NCI-H2196 treated with DMSO at 0.1 percent for 48 hours (cell line): ENCODE measurements around the gene KCNH8.

Experiments used
- DNase-seq: peaks from one replicate; lab custom pipeline; 2025; ENCODE audit not compliant: unreplicated experiment; lab: John Stamatoyannopoulos, UW

Gene KCNH8

DNA sequence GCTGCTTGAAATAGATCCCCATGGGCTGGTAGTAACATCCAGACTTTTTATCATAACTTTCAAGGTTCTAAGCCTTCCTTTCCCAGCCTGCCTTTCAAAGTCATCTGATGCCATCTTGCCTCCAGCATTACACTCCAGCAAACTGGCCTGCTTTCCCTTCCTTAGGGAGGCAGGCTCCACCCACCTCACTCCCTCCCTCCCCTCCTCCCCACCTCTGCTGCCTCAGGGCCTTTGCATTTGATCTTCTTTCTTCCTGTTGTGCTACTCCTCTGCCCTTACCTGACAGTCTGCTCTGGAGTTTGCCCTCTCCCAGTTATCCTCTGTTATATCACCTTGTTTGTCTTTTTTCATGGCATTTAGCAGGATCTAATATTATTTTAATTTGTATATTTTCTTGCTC lies 319.5 kb downstream of the KCNH8 start:
- DNase-seq, result no peak

- no peak for DNase-seq
Measured at GRCh38 chr3:19471138-19471537, 322.8 kb downstream of the KCNH8 start.

DNA sequence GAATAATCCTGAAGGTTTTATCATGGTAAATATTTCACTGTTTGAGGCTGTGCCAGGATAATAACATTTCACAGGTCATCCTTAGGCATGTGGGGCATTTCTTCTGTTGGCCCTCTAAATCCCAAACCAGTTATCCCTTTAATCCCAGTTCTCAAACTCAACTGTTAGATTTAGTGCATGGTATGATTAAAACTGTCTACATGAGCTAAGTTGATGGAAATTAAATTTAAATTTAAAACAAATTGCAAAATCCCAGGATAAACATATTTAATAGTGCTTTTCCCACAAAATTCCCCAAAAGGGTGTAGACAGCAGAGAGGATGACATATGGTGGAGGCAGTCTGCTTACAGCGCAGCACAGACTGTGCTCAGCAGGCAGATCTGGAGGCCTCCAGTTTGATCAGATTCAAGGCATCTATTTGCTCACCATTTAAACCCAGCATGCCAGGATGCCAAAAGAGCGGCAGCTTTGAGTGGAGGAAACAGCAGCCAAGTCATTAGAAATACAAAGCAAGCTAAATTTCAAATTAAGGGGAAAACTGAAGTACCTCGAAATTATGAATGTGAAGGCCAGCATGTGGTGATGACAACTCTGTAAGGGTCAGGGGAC lies 325.8 kb downstream of the KCNH8 start:
- no peak for DNase-seq

GRCh38 chr3:19476281-19476680 lies 328.0 kb downstream of the KCNH8 start:
- no peak for DNase-seq

DNA sequence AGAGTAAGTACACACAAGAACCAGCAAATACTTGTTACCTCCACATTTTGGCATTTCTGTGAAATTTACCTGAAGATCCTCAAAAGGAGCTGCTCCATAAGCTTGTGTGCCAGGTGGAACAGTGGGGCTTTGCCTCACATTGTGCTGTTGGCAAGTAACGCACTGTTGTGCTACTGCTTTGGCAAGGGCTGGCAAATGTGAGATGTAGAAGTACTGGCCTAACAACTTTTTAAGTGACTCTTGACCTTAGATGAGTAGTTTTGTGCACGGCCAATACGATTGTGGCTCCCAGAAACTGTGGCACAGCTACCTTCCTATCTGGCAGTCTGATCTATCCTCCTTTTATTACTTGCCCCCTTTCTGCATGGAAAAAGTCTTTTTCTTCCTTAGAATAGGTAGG lies 337.0 kb downstream of the KCNH8 start:
- DNase-seq, result no peak

GRCh38 chr3:19487386-19487785 lies 339.1 kb downstream of the KCNH8 start:
- no peak for DNase-seq

GRCh38 chr3:19488939-19489338 lies 340.6 kb downstream of the KCNH8 start:
- no peak for DNase-seq

- DNase-seq, result no peak
Measured at GRCh38 chr3:19489936-19490335, 341.6 kb downstream of the KCNH8 start.

- no peak for DNase-seq
Measured at GRCh38 chr3:19506171-19506570, 357.9 kb downstream of the KCNH8 start.

- DNase-seq, result no peak
Measured at GRCh38 chr3:19522305-19522704, 374.0 kb downstream of the KCNH8 start.

- no peak for DNase-seq
Measured at GRCh38 chr3:19526071-19526470, 377.8 kb downstream of the KCNH8 start.

DNA sequence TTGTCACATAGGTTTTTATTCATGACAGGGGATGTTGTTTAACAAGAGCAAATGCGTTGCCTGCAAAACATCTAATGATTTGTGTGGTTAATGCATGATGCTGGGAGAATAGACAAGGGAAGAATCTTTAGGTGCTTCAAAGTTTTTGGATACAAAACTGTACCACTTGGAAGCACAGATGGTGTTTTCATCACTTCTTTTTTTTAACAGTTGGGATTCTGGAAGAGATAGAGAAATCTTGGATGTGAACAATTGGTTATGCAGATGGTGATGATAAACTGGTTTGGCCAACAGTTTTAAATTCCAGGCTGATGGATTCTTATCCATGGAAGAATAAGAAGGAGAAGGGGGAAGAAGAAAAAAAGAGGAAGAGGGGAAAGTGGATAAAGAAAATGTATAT lies 379.4 kb downstream of the KCNH8 start:
- no peak for DNase-seq

- DNase-seq, result no peak
Measured at GRCh38 chr3:19531426-19531825, 383.1 kb downstream of the KCNH8 start.

DNA sequence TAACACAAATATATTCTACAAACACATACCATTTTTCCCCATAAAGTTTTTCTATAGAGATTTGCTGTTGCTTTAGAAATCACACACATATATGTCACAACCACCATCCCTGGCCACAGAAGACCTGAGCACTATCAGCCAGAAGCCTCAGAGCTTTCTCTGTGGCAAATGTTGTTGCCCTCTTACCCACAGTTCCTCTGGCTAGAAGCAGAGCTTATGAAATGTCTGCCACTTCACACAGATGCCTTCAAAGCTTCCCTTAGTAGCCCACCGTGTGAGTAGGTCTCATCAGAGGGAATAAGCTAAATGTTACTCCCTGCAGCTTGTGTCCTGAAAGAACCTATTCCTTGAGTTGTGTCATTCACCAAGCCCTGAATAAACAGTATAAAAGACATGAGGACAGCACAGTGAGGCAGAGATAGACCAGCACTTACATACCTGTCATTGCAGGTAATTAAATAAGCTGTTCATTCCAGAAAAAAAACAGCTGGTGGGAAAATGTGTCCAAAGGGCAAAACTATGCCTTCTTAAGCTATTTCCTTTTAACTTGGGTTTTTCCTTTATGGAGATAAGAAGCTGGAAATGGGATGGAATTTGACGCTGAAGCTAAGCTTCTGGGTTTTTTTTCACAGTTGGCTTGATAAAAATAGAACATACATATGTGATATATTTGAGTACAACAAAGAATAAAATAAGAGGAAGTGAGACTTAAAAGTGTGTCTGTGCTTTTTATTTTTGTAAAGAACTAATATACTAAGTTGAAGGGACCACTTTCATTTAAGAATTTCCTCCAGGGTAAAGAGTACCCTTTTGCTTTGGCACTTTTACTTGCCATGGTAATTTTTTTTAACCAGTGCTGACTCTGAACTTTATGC lies 391.4 kb downstream of the KCNH8 start:
- DNase-seq, result no peak

DNA sequence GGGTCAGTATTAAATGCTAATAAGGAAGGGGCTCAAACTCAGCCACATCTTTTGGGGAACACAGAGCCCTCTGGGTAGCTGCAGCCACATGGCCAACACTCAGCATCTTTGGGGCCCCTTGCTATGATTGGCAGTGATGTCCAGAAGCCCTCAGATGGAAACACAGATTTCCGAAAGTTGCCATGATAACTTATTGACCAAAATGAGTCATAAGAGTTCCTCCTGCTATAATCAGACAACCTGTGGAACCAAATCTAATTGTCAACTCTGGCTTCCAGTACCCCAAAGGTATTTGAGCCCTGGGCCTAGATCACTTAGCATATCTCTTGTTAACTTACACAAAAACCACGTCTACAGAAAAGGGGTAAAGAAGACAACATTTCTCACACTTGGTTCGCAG lies 392.2 kb downstream of the KCNH8 start:
- DNase-seq, result no peak

DNA sequence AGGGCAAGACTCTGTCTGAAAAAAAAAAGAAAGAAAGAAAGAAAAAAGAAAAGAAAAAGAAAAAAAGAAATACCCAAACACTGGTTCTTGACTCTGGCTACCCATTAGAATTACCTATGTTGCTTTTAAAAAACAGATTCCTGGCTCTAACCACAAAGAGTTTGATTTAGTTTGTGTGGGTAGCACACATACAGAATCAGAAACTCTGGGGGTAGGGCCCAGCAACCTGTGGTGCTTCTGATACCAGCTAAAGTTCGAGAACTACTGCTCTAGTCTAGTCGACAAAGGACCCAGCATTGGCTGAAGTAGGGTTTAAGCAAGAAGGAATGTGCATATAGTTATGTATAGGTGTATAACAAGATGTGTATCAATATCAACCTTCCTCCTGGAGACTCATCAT lies 393.0 kb downstream of the KCNH8 start:
- DNase-seq, result no peak

- DNase-seq, result no peak
Measured at GRCh38 chr3:19543212-19543841, 395.0 kb downstream of the KCNH8 start.

DNA sequence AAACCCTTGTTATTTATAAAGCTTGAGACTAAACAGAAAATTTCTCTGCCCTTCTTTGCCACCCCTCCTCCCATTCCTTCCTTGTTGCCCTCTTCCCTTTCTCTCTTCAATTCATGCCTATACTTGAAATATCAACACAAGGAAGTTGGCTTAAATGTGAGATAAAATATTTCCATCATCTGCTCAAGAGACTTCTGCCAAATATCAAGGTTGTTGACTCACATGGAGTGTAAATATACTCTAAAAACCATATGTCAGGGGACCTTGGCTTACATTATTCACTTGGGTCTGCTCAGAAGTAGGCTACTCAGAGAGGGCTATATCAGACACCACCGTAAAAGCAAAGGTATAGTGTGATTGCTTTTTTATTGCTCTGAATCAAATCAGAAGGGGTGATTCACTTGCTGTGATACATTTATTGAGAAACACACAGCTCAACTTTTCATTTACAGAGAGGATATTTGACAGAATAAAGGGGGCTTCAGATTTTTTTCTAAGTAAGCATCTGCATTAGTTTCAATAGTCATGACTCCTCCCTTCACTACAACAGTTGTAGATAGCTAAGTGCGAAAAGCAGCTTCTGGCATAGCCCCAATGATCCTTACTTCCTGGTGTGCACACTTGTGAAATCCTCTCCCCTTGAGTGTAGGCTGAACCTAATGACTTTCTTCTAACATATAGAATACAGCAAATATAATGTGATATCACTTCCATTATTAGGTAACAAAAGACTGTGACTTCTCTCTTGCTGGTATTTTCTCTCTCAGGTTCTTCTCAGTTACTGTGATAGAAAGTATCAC lies 399.6 kb downstream of the KCNH8 start:
- DNase-seq, result no peak

DNA sequence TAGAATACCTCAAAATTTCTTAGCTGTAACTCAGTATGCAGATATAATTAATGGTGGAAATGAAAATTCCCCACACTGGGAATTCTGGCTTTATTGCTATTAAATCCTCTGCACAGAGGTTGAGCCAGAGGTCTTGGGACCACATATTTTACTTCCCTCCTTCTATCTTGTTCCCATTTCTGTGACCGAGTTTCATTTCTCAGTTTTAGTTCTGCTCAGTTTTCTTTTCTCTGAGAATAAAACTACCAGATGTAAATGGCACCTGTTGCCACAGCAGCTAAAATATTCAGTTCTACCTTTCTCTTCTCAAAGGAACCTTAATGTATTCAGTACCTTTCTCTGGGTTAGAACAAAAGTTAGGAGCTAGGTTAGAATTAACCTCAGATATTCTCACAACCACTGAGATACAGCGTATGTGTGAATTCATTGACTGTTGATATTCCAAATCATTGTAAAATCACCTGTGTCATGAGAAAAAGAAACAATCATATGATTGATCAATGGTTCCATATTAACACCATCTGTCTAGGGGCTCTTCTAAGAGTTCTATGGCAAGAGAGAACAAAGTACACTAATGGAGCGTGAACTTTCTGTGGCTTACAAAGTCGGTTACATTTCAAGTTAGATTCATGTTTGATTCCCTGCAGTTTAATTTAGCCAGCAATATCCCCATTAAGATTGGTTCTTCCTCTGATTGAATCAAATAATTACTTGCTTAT lies 411.6 kb downstream of the KCNH8 start:
- no peak for DNase-seq

DNA sequence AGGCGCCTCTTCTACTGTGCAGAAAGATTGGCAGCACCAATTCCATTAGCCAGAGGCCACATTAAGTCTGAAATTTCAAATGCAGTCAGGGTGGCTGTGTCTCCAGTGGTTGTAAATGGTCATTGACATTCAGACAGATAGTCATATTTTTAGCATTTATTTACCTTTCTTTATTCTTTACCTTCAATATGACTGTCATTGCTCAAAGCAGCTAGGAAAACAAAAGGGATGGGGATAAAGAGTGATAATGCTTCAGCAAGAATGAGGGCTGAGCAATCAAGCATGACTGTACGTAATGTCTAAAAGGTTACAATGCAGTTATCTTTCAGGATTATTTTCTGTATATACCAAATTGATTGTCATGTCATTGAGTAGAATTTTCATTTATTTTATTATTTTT lies 425.3 kb downstream of the KCNH8 start:
- DNase-seq, result no peak

DNA sequence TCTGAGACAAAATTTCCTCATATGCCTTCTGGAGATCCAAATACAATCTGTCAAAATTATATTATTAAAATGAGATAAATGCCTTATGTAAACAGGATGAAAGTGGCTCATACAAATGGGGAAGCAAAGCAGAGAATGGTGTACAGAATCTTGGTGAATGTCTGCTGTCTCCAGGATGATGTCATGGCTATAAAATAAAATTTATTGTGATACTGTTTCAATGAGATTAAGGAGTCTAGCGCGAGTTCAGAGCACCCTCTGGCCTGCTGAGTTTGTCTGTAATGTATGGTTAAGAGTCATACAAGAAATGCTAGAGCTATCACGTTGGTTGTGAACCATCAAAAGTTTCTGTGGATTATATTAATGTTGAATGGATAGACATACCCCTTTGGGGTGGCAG lies 426.0 kb downstream of the KCNH8 start:
- DNase-seq, result no peak
